IMR-90 (cell line): ENCODE results near the gene SERHL2. TPM values are rescaled to one million over a fixed set of nuclear protein-coding genes. Genes with fewer than 3 reads are reported as not detected.
"Not testable (repeated sequence)": the region's sequence is repeated elsewhere in the genome, so short reads cannot be mapped to it uniquely, and the experiment has no call there.

ENCODE experiments used
- ATAC-seq: fragments of 200-7000 bp; cut with Tn5 transposase; 2 replicates; pipeline ENCODE4 v1.9.1; 2020; ENCODE audit warnings: low read depth, mild to moderate bottlenecking, moderate library complexity
- BruUV-seq: library from RNA; stranded (reverse); fragments of 400-500 nt; replicated peaks from 2 replicates; lab custom pipeline; 2021; lab: Mats Ljungman, UMichigan
- CTCF ChIA-PET: fragments of 300-600 bp; formaldehyde crosslinking; extraction: SDS; loops from one replicate; lab custom pipeline; 2021; ENCODE audit warnings: antibody characterized with exemption; lab: Yijun Ruan, JAX
- POLR2A ChIA-PET: fragments of 300-600 bp; sonication (Branson Sonifier 250); formaldehyde crosslinking; loops from one replicate; lab custom pipeline; 2022; ENCODE audit warnings: antibody characterized with exemption; ENCODE audit not compliant: unreplicated experiment; lab: Charles Lee
- DNase-seq: peaks from one replicate; pipeline ENCODE4 v3.0.0; 2013
- H2AFZ ChIP-seq: replicated peaks from 2 replicates; pipeline ENCODE3; 2013; ENCODE audit warnings: low read length, mild to moderate bottlenecking; ENCODE audit not compliant: poor library complexity
- H2AK5ac ChIP-seq: 2 replicates; pipeline ENCODE4 v1.6.1; 2013; ENCODE audit warnings: low read depth, low read length, inconsistent platforms
- H2AK9ac ChIP-seq: replicated peaks from 2 replicates; pipeline ENCODE3; 2013; ENCODE audit warnings: mild to moderate bottlenecking, low read depth, low read length, moderate library complexity; ENCODE audit not compliant: poor library complexity
- H2BK120ac ChIP-seq: 2 replicates; pipeline ENCODE4 v1.6.1; 2013; ENCODE audit warnings: low read depth, low read length, inconsistent platforms
- H2BK15ac ChIP-seq: 3 replicates; pipeline ENCODE4 v1.6.1; 2013; ENCODE audit warnings: low read depth, low read length, inconsistent platforms
- H2BK20ac ChIP-seq: 2 replicates; pipeline ENCODE4 v1.6.1; 2013; ENCODE audit warnings: low read depth, mild to moderate bottlenecking, inconsistent platforms, low read length, moderate library complexity
- H2BK5ac ChIP-seq: 2 replicates; pipeline ENCODE4 v1.6.1; 2013; ENCODE audit warnings: mild to moderate bottlenecking, low read depth, low read length, inconsistent platforms; ENCODE audit not compliant: poor library complexity, severe bottlenecking
- H3K14ac ChIP-seq: replicated peaks from 2 replicates; pipeline ENCODE4 v1.6.1; 2013; ENCODE audit warnings: low read depth, low read length, inconsistent platforms
- H3K18ac ChIP-seq: 2 replicates; pipeline ENCODE4 v1.6.1; 2013; ENCODE audit warnings: low read depth, low read length, control low read depth
- H3K23ac ChIP-seq: 2 replicates; pipeline ENCODE4 v1.6.1; 2013; ENCODE audit warnings: low read depth, low read length, inconsistent platforms
- H3K27ac ChIP-seq: 2 replicates; pipeline ENCODE4 v1.5.1; 2013; ENCODE audit warnings: mild to moderate bottlenecking, control low read depth, low read length; ENCODE audit not compliant: insufficient read depth
- H3K27me3 ChIP-seq: 2 replicates; pipeline ENCODE4 v1.6.1; 2013; ENCODE audit warnings: low read length; ENCODE audit not compliant: control insufficient read depth, insufficient read depth
- H3K36me3 ChIP-seq: 2 replicates; pipeline ENCODE4 v1.6.1; 2013; ENCODE audit warnings: low read length, mixed read lengths; ENCODE audit not compliant: control insufficient read depth, insufficient read depth
- H3K4ac ChIP-seq: 2 replicates; pipeline ENCODE4 v1.6.1; 2013; ENCODE audit warnings: low read depth, low read length, inconsistent platforms
- H3K4me1 ChIP-seq: 2 replicates; pipeline ENCODE4 v1.6.1; 2013; ENCODE audit warnings: low read length, mixed read lengths; ENCODE audit not compliant: control insufficient read depth, insufficient read depth
- H3K4me2 ChIP-seq: 2 replicates; pipeline ENCODE4 v1.6.1; 2013; ENCODE audit warnings: low read depth, mild to moderate bottlenecking, control low read depth, low read length, moderate library complexity
- H3K4me3 ChIP-seq: 2 replicates; pipeline ENCODE4 v1.5.1; 2013; ENCODE audit warnings: low read depth, mild to moderate bottlenecking, control low read depth, low read length, moderate library complexity; ENCODE audit not compliant: insufficient read depth
- H3K56ac ChIP-seq: 2 replicates; pipeline ENCODE4 v1.6.1; 2013; ENCODE audit warnings: low read length, inconsistent platforms; ENCODE audit not compliant: insufficient read depth; ENCODE audit errors: extremely low read depth
- H3K79me1 ChIP-seq, 2 experiments: 2 replicates each; pipeline ENCODE4 v1.6.1; 2013; ENCODE audit warnings: low read length in 2 of 2, inconsistent platforms in 1 of 2, low read depth in 1 of 2
- H3K9ac ChIP-seq: 2 replicates; pipeline ENCODE4 v1.6.1; 2013; ENCODE audit warnings: low read depth, low read length, control low read depth
- H3K9me1 ChIP-seq: 2 replicates; pipeline ENCODE4 v1.6.1; 2013; ENCODE audit warnings: low read length, inconsistent platforms; ENCODE audit not compliant: insufficient read depth
- H3K9me3 ChIP-seq: 2 replicates; pipeline ENCODE4 v1.6.1; 2013; ENCODE audit warnings: low read length; ENCODE audit not compliant: control insufficient read depth, insufficient read depth
- H4K20me1 ChIP-seq: 2 replicates; pipeline ENCODE4 v1.6.1; 2013; ENCODE audit warnings: low read length, inconsistent platforms; ENCODE audit not compliant: insufficient read depth
- H4K5ac ChIP-seq: 2 replicates; pipeline ENCODE4 v1.6.1; 2013; ENCODE audit warnings: mild to moderate bottlenecking, low read depth, low read length, control low read depth
- H4K8ac ChIP-seq, 2 experiments: 2 replicates each; pipeline ENCODE4 v1.6.1; 2013; ENCODE audit warnings: low read depth in 2 of 2, low read length in 2 of 2, control low read depth in 1 of 2, inconsistent platforms in 1 of 2
- H4K91ac ChIP-seq: 2 replicates; pipeline ENCODE4 v1.6.1; 2013; ENCODE audit warnings: low read depth, low read length, inconsistent platforms; ENCODE audit not compliant: insufficient read depth
- WGBS, 2 experiments: methylation state at CpG; one replicate each; pipeline versions ENCODE4 v1.1.5 to v1.1.7; 2013; ENCODE audit warnings: missing lambda C conversion rate in 2 of 2; ENCODE audit not compliant: insufficient read length in 1 of 2; ENCODE audit errors: extremely low coverage in 2 of 2; 5-methylcytosine and 5-hydroxymethylcytosine counted together
- dilution Hi-C: fragments of 300-500 bp; cut with HindIII; formaldehyde crosslinking; loops from one replicate; pipeline ENCODE4 v1.14.3; 2018; ENCODE audit warnings: low sequenced_read_pairs; ENCODE audit not compliant: unreplicated experiment
- in situ Hi-C: fragments of 300-500 bp; cut with MboI; formaldehyde crosslinking; loops from 3 replicates; pipeline ENCODE4 v1.14.3; 2019; ENCODE audit warnings: low sequenced_read_pairs, inconsistent platforms, mixed read lengths
- intact Hi-C: fragments of 100-400 bp; cut with micrococcal nuclease; formaldehyde crosslinking; loops from 2 replicates; pipeline ENCODE4 v1.10.0; 2022
- polyA plus RNA-seq, 3 experiments: library from polyadenylated mRNA; depleted of rRNA; stranded (reverse); fragments of >200 nt; gene quantifications; 2 replicates each; pipeline ENCODE4 v1.2.3, GENCODE V29; 2012; ENCODE audit warnings: low replicate concordance in 1 of 3
- total RNA-seq: library from RNA; depleted of rRNA; stranded (reverse); fragments of >200 nt; gene quantifications from 2 replicates; pipeline ENCODE4 v1.2.3, GENCODE V29; 2012

The SERHL2 gene
- total and polyA plus RNA-seq, 2 of the 4 experiments (the other 2 are of a cell fraction) = 4.5 to 5.0 TPM

DNA sequence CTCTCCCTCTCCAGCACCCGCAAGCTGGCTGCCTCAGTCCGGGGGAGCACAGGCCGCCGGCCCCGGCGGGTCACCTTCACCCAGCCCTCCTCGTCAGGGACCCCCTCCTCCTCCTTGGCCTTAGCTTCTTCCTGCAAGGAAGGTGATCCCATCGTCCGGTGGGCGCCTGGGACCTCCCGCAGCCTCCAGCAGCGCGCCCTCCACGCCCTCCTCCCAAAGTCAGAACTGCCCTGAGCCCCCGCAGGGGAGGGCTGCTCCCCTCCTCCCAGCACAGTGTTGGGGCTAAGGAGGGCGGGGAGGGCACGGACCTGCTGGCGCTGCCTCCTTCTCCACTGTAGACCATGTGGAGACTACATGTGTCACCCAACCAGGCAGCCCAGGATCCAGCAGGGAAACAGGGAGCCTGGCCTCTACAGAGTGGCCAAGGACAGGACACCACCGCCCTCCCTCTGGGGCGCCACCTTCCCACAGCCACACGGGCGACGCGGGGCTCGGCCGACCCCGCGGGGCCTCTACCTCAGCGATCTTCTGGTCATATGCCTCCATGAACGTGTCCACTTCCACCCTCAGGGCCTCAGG lies 22.3 kb downstream of the SERHL2 start:
- H3K36me3 ChIP-seq = peaks cover 31% of the 10 kb centered on the region
- H3K27me3 ChIP-seq, H3K9me1 ChIP-seq, H2BK20ac ChIP-seq, H4K20me1 ChIP-seq, H3K79me1 ChIP-seq, in situ Hi-C loops, CTCF ChIA-PET, H3K4me1 ChIP-seq, H4K5ac ChIP-seq, H3K14ac ChIP-seq, H3K4ac ChIP-seq, H2BK120ac ChIP-seq, ATAC-seq, BruUV-seq, H2AK9ac ChIP-seq, H4K8ac ChIP-seq, H3K56ac ChIP-seq, H2AK5ac ChIP-seq, H3K4me2 ChIP-seq, dilution Hi-C loops, H3K18ac ChIP-seq, H2AFZ ChIP-seq, H3K9ac ChIP-seq, H3K23ac ChIP-seq, DNase-seq, H3K4me3 ChIP-seq, H2BK15ac ChIP-seq, H3K9me3 ChIP-seq, H3K27ac ChIP-seq, intact Hi-C loops, H4K91ac ChIP-seq, POLR2A ChIA-PET, H2BK5ac ChIP-seq: not testable (repeated sequence)
- 95% methylated on average over 4 of the region's 30 CpGs; no CpG with 5 or more reads in 1 of the 2 experiments for whole genome bisulfite sequencing, 2 experiments

DNA sequence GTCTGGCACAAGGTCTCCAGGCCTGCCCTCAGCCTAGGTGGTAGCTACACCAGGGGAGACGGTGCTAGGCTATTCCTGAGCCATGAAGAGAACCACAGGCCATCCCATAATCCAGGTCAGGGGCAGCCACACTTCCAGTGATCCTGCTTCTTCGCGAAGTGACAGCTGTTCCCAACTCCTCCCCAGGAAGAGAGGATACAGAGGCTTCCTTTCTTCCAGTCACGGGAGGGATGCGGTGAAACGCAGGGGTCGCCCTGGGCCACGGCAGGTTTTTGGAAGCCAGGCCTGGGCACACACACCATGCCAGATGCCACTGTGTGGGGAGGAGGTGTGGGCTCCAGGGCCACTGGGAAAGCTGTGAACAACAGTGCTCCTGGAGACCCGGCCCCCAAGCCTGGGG lies 23.4 kb downstream of the SERHL2 start:
- H2BK15ac ChIP-seq, H3K4me1 ChIP-seq, H2AFZ ChIP-seq, H4K8ac ChIP-seq, H3K4me2 ChIP-seq, POLR2A ChIA-PET, ATAC-seq, H4K91ac ChIP-seq, H3K4me3 ChIP-seq, H3K9me3 ChIP-seq, H3K4ac ChIP-seq, CTCF ChIA-PET, H2BK20ac ChIP-seq, H3K23ac ChIP-seq, H3K27ac ChIP-seq, BruUV-seq, in situ Hi-C loops, H3K18ac ChIP-seq, H3K9ac ChIP-seq, H3K9me1 ChIP-seq, H4K5ac ChIP-seq, H3K27me3 ChIP-seq, H3K56ac ChIP-seq, DNase-seq, dilution Hi-C loops, H2BK120ac ChIP-seq, H2AK5ac ChIP-seq, intact Hi-C loops, H3K14ac ChIP-seq, H2AK9ac ChIP-seq, H2BK5ac ChIP-seq, H4K20me1 ChIP-seq: not testable (repeated sequence)
- Histone ChIP-seq H3K79me1 (peaks cover 3 to 11% of the 10 kb centered on the region in 2 experiments; a peak in 3 of 4 replicates), H3K36me3 (peaks cover 28% of the 10 kb centered on the region)
- WGBS, 2 experiments = no CpG with 5 or more reads among the region's 9 CpGs
